GM18909 (cell line): ENCODE data around the gene WDR90.
A peak's percentile ranks its signal among the peaks of the same experiment; 100 is the strongest.

ENCODE experiments used
- ATAC-seq: cut with Tn5 transposase; IDR thresholded peaks from one replicate; pipeline ENCODE4 v1.9.1; 2021; ENCODE audit warnings: mild to moderate bottlenecking; ENCODE audit not compliant: unreplicated experiment, poor library complexity

Gene WDR90

DNA sequence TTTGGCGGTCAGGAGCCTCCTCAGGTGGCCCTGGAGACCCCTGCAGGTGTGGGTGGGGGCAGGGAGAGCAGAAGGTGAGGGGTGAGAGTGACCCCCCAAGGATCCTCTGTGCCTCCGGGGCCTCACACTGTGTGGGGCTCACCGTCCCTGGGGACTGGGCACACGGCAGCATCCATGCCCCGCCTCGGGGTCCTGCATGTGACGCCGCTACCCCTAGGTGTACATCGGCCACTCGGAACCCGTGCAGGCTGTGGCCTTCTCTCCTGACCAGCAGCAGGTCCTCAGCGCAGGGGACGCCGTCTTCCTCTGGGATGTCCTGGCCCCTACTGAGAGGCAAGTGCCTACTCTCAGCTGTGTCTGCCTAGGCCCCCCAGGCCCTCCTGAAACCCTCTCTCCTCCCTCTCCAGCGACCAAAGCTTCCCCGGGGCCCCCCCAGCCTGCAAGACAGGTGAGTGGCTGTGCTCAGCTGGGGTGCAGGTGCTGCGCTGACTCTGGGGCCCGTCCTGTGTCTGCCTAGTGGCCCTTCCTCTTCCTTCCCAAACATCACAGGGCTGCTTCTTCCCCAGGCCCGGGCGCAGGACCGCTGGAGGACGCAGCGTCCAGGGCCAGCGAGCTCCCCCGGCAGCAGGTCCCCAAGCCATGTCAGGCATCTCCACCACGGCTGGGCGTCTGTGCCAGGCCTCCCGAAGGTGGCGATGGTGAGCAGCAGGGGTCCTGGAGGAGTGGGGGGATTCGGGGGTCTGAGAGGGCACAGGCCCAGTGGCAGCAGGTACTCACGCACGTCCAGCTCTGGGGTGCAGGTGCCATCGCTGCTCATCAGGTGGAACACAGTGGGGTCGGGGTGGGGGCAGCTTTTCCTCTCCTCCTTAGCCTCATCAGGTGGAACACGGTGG, 9.8 kb downstream of the WDR90 start:
- no peak for ATAC-seq

GRCh38 chr16:659618-660017, 10.5 kb downstream of the WDR90 start:
- no peak for ATAC-seq

DNA sequence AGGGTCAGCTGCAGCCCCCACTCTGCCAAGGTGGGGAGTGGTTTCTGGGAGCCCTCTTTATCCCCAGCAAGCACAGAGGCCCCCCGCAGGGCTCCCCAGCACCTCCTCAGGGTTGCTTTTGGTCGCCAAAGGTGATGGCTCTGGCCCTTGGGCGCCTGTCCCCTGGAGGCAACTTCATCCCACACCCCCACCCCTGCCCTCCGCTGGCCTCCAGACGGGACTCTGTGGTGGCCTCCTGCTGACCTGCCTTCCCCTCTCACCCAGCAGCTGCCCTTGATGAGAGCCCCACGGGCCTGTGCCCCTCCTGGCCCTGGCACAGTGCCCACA, 10.9 kb downstream of the WDR90 start:
- ATAC-seq: no peak

GRCh38 chr16:660459-661183, 11.5 kb downstream of the WDR90 start:
- peak; percentile 46 for ATAC-seq

- peak; percentile 17 for ATAC-seq
These were observed 12.1 kb downstream of the WDR90 start for GRCh38 chr16:661184-661821.

DNA sequence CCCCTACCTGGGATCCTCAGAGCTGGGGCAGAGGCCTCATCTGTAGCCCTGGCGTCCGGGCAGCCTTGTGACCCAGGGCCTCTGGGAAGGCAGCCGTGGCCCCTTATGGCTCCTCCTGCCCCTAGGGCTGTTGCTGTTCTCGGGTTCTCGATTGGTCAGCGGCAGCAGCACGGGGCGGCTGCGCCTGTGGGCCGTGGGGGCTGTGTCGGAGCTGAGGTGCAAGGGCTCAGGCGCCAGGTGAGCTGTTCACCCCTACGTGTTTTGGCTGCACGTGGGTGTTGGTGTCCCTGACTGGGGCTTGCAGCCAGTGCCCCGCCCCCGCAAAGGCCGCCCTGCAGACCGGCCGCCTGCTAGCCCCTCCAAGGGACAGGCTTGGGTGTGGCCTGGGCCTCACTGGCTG, 12.9 kb downstream of the WDR90 start:
- ATAC-seq: no peak

GRCh38 chr16:662597-662996, 13.4 kb downstream of the WDR90 start:
- ATAC-seq: no peak

DNA sequence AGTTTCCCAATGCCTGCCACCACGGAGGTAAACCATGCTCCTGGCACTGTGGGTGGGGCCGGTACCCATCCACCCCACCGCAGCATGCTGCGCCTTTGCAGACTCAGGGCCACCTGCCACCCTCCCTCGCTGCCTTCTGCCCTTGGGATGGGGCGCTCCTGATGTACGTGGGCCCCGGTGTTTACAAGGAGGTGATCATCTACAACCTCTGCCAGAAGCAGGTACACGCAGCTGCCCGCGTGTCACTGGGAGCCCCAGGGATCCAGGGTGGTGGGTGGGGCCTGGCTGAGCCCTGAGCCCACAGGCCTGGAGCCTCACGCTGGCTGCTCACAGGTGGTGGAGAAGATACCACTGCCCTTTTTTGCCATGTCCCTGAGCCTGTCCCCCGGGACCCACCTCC, 17.4 kb downstream of the WDR90 start:
- ATAC-seq: no peak

DNA sequence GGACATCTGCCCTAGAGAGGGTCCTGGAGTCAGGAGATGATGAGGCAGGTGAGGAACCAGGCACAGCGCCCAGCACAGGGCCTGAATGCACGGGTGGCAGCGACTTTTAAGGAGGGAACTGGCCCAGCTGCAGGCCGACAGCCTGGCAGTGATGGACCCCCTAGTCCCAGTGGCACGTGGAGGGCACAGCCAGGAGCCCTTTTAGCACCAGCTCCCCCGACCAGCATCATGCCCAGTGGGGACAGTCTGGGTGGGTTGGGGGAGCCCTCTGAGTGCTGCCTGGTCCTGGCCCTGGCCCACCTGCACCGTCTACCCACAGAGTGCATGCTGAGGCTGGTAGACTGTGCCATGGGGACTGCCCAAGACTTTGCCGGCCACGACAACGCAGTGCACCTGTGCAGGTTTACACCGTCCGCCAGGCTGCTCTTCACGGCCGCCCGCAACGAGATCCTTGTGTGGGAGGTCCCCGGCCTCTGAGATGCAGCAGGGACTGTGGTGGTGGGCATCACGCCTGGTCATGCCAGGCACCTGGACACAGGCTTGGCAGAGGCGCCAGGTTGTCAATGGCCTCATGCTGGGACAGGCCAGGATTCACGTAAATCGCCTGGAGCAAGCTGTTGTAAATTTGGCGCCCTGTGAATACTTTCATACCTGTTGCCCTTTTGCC, 18.1 kb downstream of the WDR90 start:
- ATAC-seq: no peak

GRCh38 chr16:667780-668518, 18.8 kb downstream of the WDR90 start, which contains the start of gene RHOT2:
TSS of gene RHOT2 (plus strand) at chr16:668132. CDS start at chr16:668200, 68 bp downstream.
- ATAC-seq: peak; percentile 83

DNA sequence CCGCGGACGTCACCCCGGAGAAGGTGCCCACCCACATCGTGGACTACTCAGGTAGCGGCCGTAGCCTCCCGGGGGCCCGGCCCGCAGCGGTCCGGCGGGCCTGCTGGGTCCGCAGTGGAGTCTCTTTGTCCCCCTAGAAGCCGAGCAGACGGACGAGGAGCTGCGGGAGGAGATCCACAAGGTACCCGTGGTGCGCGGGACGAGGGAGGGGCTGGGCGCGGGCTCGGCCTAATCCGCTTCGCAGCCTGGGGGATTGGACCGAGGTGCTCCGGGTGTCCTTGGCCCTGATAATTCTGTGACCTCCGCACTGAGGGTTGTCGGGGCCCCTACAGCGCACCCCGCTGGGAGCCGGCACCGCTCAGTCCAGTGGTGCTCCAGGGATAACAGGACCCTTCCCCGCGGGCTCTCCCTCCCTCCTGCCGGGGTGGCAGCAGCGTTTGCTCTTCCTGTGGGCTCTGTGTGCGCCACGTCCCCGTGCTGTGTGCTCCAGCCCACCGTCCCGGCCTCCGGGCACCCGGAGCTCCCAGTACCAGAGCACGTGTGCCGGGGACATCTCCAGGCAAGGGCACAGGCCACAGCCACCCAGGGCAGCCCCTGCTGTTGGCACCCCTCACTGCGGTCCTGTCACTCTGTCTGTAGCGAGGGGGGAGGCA, 19.5 kb downstream of the WDR90 start:
- ATAC-seq: no peak

DNA sequence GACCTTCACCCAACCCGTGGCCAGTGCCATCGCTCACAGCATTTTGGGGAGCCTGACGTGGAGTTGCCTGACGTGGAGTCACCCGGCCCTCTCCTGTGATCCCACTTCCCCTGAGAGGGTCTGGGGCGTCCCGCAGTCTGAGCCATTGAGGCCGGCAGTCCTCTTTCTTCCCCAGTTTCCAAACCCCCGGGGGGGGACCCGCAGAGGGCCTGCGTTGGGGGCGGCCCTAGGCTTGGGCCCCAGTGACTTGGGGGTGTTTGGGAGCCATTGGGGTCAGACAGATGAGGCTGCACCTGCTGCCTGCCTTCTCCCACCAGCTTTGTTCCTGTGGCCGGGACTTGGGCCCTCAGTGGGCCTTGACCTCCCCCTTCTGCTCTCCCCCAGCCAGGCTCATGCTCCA, 20.5 kb downstream of the WDR90 start:
- ATAC-seq: no peak

DNA sequence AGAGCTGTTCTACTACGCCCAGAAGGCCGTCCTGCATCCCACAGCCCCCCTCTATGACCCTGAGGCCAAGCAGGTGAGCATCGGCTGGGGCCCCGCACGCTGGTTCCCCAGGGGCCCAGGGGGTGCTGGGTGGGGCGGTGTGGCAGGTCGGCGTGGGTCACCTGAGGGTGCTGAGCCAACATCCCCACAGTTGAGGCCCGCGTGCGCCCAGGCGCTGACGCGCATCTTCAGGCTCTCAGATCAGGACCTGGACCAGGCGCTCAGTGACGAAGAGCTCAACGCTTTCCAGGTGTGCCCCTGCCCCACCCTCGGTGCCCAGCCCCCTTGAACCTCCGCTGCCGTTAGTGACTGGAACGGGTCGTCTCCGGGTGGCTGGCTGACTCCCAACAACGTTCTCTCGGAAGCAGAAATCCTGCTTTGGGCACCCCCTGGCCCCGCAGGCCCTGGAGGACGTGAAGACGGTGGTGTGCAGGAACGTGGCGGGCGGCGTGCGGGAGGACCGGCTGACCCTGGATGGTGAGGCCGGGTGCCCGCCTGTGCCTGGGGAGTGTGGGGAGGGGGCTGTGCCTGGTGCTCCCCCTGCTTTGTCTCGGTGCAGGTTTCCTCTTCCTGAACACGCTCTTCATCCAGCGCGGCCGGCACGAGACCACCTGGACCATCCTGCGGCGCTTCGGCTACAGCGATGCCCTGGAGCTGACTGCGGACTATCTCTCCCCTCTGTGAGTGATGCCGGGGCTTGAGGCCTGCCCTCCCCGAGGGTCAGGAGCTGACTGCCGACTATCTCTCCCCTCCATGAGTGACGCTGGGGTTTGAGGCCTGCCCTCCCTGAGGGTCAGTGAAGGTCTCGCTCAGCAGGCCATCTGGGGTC, 21.6 kb downstream of the WDR90 start:
- no peak for ATAC-seq

- no peak for ATAC-seq
These were observed 22.4 kb downstream of the WDR90 start for GRCh38 chr16:671353-672131.

- no peak for ATAC-seq
These were observed 23.2 kb downstream of the WDR90 start for GRCh38 chr16:672371-672770.

- ATAC-seq: no peak
These were observed 23.7 kb downstream of the WDR90 start for GRCh38 chr16:672851-673250.

DNA sequence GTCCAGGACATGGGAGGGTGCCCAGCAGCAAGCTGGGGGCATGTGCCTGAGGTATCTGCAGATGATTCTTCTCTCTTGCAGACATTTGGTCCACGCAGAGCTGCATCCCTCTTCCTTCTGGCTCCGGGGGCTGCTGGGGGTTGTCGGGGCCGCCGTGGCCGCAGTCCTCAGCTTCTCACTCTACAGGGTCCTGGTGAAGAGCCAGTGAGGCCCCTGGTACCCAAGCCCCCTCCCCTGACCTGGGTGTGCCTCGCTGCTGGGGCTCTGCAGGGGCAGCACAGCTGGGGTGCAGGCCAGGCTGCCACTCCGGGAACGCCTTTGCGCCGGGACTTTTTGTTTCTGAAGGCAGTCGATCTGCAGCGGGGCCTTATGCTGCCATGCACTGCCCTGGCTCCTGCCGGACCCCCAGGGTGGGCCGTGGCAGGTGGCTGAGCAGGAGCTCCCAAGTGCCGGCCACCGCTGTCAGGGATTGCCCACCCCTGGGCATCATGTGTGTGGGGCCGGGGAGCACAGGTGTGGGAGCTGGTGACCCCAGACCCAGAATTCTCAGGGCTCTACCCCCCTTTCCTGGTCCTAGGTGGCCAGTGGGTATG, 24.3 kb downstream of the WDR90 start:
- no peak for ATAC-seq
